GOT3 (cell line): Measurements from ENCODE around the gene GPR39.

Experiments
- DNase-seq: peaks from one replicate; lab custom pipeline; 2025; ENCODE audit warnings: mixed read lengths; lab: John Stamatoyannopoulos, UW

Gene GPR39

DNA sequence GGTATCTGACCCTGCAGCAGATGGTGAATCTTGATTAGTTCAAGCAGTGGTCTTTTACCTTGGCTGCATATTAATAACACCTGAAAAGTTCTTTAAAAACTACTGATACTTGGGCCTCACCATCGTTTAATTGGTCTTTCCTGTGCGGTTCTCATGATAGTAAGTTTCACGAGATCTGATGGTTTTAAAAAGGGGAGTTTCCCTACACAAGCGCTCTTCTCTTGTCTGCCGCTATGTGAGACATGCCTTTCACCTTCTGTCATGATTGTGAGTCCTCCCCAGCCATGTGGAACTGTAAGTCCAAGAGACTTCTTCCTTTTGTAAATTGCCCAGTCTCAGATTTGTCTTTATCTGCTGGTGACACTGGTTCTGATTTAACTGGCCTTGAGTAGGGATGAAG is 151.1 kb downstream of the GPR39 start:
- DNase-seq = no peak

DNA sequence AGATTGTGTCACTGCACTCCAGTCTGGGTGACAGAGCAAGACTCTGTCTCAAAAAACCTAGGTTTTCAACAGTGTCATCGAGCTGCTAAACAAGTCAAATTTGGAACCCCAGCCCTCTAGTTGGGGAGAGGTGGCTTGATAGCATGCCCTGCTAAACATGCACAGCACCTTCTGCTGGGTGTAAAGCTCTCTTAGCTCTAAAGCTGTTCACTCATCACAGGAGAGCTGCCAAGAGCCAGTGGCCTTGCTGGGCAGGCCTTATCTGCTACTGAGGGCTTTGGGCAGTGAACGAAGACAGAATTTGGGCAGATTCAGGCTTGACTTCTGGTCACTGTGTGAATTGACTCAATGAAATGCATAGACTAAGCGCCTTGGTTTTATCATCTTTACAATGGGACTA is 152.1 kb downstream of the GPR39 start:
- no peak for DNase-seq

DNA sequence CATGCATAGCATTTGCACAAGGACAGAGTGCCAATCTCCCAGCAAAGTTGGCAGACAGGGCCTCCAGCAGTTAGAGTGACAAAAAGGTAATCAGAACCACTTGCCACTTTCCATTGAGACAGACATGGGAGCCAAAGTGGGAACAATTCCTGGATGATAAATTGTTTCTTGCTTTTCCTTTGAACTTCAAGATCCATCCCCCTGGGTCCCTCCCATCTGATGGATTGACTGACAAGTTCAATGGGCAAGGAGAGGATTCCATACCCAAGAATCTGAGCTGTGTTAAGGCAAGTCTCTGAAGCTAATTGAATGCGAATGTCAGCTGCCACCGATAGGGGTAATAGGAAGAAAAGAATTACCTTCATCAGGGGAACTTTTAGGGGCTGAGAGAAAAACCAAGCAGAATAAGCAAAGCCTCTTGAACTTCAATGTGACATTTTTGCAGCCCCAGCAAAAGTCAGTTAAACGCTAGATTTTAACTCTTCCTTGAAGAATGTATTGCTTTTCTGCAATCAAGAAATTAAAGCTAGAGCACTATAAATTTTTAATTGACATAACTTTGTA is 156.9 kb downstream of the GPR39 start:
- DNase-seq = no peak

DNA sequence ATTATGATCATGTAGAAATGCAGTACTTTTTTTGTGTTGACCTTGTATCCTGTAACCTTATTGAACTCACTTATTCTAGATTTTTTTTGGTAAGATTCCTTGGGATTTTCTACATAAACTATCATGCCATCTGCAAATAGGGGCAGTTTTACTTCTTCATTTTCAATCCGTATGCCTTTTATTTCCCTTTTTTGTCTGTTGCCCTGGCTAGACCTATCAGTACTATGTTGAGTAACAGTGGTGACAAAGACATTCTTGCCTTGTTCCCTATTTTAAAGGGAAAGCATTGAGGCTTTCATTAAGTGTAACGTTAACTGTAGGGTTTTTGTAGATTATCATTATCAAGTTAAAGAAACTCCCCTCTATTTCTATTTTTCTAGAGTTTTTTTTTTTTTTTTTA is 161.1 kb downstream of the GPR39 start:
- no peak for DNase-seq

DNA sequence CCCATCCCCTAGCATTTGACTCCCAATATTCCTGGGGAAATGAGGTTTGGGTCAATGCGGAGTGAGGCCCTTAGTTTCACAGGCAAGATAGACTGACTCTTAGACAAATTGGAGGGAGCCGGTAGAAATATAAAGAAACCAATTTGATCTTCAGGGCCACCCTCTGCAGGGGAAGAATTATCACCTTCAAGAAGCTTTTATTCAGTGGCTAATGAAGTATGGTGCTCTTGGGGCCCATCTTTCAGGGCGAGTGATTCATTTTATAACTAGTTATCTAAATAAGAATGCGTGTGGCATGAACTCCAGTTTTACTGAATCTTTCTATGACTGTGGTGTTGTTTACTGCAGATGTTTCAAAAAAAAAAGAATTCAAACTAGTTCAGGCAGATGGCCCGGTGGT is 165.0 kb downstream of the GPR39 start:
- DNase-seq = no peak

DNA sequence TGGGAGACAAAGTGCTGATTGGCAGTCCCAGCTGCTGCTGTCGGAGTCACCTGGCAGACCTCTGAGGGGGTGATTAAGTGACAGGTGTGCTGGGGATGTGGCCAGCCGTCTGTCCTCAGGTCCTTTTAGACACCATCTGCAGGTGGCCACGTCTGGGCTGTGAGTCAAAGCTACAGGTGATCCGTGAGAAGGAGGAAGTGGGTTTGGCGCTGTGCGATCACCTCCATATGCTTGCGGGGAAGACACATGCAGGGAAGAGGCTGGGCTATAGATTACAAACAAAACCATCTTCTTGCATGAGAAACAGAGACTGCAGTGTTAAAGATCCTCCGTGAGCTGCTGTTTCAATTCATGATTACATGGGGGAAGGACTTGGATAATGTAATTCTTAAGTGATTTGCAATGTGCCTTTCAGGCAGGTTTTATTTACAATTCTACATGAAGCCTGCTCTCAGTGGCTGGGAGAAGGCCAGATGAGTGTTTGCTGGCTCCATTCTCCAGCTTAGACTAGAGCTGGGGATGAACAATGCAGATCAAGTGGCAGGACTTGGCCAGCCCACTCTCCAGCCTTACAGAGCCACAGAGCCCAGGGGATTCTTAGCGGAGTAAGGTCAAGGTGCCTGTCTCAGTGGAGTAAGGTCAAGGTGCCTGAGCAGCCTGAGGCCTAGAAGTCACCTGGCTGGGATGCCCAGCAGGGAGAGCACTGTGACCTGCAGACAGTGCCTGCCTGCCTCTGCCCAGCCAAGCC is 165.6 kb downstream of the GPR39 start:
- no peak for DNase-seq

DNA sequence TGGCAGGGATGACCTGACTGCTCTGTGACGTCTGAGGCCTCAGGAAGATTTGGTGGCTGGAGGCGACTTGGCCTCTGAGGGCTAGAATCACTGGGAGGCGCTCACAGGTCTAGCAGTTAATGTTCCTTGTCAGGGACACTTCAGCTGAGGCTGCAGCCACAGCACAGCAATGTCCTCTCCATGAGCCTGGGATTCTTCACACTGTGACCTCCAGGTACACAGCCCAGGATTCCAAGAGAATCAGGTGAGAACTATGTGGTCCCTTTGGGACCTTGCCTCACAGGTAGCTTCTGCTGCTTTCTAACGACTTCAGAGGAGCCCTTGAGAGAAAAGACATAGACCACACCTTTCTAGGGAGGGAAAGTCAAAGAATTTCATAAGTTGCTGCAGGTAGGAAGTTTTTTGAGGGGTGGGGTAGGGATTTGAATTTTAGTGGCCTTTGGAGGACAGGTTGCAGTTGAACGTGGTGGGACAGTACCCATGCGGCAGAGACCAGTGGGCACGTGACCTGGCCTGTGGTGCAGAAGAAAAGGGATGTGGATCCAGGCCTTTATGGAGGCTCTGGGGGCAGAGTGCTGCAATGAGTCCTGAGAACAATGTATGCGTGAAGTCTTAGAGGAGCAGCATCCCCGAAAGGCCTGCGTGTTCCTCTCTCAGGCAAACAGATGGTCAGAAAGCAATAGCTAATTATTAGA is 167.2 kb downstream of the GPR39 start:
- no peak for DNase-seq

DNA sequence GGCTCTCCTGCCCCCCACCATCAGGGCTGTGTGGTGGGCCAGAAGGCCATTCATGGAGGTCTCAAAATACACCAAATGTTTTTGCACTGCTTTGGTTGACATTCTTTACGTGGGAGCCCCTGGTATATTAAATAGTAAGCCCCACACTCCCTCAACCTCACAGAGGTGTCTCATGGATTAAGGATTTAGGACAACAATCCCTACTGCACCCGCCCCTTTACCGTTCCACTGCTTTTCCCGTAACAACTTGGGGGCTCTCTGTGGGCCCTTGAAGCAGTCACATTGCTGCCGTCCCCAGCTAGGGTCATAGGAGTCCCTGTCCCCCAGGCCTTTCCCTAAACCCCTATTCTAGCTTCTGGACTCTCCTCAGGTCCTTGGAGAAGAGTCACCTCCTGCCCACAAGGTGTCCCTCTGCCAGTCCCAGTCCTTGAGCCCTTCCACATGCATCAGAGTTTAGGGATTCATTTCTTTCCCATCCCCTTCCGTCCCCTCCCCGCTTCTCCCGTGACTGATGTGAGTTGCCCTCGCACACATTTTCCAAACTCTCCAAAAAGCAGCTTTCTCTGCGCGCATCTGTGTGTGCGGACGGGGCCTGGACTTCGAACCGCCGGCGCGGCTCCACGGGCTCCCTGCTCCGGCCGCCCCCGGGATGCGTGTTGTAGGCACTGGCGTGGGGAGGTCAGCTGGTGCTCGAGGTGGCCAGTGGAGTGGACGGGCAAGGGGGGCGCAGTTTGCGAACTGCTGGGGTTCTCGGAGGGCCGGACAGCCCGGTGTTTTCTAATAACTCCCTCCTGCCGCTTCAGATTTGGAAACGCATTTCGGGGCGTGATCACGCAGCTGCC is 168.6 kb downstream of the GPR39 start:
- no peak for DNase-seq

DNA sequence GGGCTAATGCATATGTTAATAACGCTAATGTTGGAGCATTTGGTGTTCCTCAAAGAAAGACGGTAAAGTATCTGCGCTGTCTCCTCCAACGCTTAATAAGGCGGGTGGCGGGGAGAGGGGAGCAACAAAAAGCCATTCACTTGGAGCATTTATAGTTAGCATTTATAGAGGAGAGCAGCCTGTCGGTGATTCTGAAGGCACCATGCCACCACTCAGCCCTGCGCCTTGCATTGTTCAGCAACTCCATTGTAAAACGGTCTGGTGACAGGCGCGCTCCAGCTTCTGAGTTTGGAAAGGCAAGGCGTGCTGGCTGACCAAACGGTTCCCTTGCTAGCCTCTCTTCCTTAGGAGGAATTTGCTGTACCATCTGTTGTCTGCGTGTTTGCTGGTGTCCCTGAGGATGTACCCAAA is 169.5 kb downstream of the GPR39 start:
- no peak for DNase-seq

DNA sequence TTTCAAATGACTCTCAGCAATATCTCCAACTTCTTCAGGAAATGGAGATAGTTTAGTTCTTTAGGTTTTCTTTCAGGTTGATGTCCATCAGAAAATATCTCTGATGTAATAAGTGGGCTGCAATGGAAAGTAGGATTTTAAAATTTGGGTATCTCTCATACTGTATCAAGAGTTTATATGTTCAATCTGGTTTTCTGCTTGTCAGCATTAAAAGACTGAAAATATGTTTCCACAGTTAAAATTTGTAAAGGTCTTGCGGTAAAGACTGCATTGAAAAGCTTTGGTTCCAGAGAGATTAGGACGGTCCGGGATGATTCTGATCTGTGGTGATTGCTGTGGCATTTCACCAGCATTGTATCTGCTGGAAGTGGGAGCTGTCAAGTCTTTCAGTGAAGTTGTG is 170.2 kb downstream of the GPR39 start:
- DNase-seq = no peak

DNA sequence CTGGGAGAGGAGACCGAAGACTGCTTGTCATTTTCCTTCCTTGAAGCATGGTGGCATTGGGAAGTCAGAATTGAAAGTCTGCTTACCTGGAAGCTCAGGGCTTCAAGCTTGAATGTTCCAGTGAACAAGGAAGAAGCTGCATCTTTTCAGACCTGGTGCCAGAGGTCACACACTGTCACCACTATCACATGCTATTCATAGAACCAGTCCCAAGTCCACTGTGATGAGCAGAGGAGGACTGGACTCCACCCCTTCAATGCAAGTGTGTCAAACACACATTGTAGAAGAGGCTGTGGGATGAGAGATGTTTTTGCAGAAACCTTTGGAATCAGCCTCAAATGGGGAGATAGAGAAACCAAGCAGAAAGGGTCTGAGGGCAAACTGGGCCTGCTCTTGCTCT is 172.0 kb downstream of the GPR39 start:
- no peak for DNase-seq

DNA sequence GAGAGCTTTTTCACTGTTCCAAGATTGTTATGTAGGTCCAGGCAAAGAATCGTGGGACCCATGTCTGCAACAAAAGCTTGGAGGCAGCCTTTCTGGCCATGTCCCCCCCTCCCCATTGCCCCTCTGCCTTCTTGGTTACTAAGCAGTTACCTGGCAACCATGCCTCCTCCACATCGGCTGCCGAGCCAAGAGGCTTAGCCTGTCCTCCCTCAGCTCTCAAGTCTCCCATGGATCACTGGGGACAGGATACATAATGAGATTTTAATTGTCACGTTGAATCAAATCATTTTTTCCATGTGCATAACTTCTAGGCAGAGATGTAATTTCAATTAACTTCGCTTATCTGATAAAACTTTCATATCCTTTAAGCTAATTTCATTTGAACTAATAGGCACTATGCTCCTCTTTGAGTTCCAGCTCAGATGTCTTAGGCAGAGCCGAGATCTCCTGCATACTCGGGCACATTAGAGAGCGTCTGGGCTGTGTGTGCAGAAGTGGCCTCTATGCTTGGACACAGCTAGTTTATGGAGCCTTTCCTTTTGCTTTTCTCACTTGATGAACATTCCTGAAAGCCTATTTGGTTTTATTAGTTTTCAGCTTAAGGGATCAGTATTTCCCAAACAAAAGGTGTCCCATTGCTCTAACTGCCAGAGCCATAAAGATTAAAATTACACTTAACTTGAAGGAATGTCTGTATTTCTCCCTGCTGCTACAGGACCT is 172.7 kb downstream of the GPR39 start:
- no peak for DNase-seq

DNA sequence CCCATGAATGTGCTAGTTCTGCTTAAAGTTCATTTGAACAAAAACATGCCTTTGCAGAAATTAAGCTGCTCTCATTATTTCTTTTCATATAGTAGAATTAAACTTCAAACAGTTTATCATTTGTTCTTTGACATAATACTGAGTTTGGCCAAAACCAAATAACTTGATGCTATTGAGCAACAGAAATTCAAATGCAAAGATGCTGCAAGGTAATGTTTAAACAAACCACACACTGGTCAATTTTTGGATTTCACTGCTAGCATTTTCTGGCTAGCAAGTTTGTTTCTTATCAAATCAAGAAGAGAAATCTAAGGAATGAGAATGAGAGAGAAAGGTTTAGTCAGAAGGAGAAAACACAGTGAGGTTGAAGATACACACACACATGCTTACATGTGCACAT is 173.4 kb downstream of the GPR39 start:
- no peak for DNase-seq

DNA sequence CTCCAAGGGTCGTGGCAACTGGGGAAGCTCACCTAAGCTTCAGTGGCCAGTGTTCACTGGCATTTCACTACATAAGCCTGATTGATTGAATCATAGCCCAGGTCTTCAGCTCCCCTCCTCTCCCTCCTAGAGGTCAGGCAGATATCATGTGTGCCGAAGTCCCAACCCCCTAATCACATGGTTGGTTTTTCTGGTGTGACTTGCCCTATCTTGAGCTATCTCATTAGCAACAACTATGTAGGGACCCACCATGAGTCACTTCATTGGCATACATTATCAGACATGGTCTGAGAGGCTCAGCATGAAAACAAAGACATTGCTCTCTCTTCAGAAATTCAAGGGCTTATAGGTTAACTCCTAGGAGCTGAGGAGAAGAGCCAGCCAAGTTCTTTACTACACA is 176.6 kb downstream of the GPR39 start:
- no peak for DNase-seq

DNA sequence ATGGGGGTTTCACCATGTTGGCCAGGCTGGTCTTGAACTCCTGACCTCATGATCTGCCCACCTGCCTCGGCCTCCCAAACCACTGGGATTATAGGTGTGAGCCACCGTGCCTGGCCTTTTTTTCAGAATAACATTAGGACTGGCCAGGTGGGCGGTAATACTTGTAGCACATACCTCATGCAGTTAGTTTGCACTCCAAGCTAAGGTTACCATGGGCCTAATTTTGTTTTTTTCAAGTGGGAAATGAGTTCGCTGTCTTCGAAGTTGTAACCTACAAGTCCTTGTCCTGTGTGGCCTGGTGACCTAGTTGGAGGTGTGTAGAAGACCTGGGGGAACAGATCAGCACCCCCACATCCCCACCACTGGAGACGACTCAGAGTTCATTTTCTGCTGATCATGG is 178.6 kb downstream of the GPR39 start:
- DNase-seq = no peak

DNA sequence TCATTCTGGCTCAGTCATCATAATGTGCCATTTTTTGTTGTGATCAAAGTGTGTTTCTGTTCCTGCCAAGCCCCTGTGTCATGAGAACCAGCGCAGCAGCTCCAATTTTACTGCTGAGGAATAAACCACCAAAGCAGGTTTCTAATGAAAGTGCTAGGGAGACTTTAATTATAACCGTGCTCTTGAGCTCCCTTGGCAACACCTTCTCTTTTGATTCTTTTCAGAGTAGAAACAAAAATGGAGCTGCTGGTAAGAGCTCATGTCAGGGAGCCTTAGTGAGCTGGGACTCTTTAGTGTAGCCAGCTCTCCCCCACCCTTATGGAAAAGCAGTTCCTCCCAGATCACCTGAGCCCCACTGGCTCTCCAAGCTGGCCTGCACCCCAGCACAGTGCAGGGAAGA is 179.1 kb downstream of the GPR39 start:
- no peak for DNase-seq

DNA sequence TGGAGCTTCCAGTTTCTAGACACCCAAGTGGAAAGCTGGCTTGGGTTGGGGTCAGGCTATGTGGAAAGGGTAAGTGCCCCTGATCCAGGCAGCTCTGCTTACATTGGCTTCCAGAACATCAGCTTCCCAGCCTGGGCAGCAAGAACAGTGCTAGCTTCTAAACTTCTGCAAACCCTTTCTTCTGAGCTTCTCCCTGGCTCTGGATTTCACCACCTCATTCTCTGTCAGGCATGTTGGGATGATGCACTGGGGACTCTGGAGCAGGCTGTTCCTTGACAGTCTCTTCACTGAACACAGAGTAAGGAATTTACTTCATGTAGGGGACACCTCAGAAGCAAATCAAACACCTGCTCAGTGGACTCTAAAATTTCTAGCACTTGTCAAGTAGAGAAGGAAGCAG is 180.6 kb downstream of the GPR39 start:
- no peak for DNase-seq

DNA sequence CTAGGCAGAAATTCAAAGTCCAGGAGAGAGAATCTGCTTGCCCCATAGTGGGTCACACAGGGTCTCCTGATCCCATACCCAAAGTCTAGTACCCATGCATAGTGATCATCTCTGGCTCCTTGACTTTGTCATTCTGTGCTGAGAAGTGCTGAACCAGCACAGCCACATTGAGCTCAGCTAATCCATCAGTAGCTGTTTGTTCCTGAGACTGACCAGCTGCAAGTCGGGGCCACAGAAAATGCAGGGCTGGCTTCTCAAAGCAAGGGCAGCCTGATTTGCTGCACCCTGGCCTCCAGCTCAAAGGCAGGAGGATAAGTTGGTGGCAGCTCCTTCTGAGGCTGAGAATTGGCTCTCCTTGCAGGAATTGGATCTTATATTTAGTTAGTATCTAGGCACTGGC is 181.2 kb downstream of the GPR39 start:
- no peak for DNase-seq

DNA sequence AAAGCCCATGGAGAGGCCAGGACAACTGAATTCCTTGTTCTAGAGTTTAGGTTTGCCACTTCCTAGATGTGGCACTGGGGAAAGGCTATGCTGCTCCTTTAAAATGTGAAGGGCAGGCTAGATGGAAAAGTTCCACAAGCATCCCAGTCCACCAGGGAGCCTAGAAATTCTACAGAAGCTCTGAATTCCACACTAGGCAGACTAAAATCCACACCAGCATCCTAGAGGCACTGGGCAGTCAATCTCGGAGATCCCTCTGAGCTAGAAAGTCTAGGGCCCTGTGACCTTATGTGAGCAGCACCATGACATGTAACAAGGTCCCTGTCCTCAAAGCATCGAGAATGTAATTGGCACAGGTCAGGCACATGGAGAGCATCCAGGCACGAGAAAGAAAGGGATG is 181.9 kb downstream of the GPR39 start:
- DNase-seq = no peak

DNA sequence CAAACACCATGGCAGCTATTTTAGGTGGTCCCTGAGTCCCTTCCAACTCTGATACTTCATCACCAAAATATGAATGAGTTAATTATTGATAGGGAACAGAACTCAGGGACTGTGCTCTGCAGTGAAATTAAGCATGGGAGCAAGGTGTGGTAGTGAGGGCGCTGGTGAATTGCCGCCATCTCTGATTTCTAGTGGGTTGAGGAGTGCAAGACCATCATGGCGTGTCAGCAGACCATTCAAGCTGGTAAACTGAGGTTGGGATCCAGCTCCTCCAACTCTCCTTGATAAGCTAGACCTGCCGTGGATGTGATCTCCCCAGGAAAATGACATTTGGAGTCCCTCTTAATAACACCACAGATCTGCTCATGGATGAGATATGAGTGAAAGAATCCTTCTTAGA is 183.0 kb downstream of the GPR39 start:
- no peak for DNase-seq

DNA sequence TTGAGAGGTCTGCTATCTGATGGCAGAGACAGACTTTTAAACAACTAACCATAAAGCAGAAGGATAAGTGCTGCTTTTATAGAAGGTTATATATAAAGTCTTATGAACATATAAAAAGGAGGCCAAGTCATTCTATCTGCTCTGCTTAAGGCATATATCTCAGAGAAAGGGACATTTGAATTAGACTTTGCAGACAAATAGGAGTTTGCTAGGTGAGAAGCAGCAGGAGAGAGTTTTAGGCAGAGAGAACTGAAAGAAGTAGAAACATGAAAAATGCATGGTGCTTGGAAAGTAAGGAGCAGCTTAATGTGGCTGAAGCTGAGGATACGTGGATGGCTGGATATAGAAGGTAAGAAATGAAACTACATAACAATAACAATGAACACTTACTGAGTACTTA is 188.0 kb downstream of the GPR39 start:
- DNase-seq = no peak
